Breast epithelium (tissue), 4 donors: Measurements from ENCODE around the gene FMN1. TPM values are rescaled to one million over a fixed set of nuclear protein-coding genes. Genes with fewer than 3 reads are reported as not detected.

Source experiments
- DNase-seq, 2 donors: peaks; one replicate each; pipeline ENCODE4 v3.0.0-alpha.2; 2019; ENCODE audit warnings: low spot score in 2 of 2
- H3K27ac ChIP-seq, 2 donors: fragments of 200-600 bp; sonication (generic) in 1 of 2; one replicate each; pipeline ENCODE4 v1.5.1; 2016 to 2019; ENCODE audit warnings: mild to moderate bottlenecking in 1 of 2
- H3K27me3 ChIP-seq, 2 donors: fragments of 200-600 bp; sonication (generic) in 1 of 2; one replicate each; pipeline versions ENCODE4 v1.5.1 to v1.6.0; 2017 to 2019; ENCODE audit warnings: control low read depth in 1 of 2, mild to moderate bottlenecking in 1 of 2
- H3K36me3 ChIP-seq: fragments of 200-600 bp; one replicate; pipeline ENCODE4 v1.5.1; 2019
- H3K4me1 ChIP-seq, 2 donors: fragments of 200-600 bp; sonication (generic); one replicate each; pipeline ENCODE4 v1.5.1; 2016 to 2019; ENCODE audit warnings: control low read depth in 1 of 2
- H3K4me3 ChIP-seq, 3 donors: fragments of 200-600 bp; sonication (generic); 1 replicate in 2 of 3; 2 replicates in 1 of 3; pipeline ENCODE4 v1.5.1; 2016 to 2019; ENCODE audit warnings: mild to moderate bottlenecking in 3 of 3, moderate library complexity in 2 of 3
- H3K9me3 ChIP-seq, 2 donors: fragments of 200-600 bp; sonication (generic) in 1 of 2; one replicate each; pipeline ENCODE4 v1.5.1; 2016 to 2019; ENCODE audit warnings: control low read depth in 1 of 2
- POLR2A ChIP-seq: fragments of 450-650 bp; IDR thresholded peaks from one replicate; pipeline ENCODE4 v1.6.1; 2016; ENCODE audit warnings: antibody characterized with exemption, mild to moderate bottlenecking, moderate library complexity
- POLR2AphosphoS5 ChIP-seq, 3 donors: sonication (generic); formaldehyde crosslinking; IDR thresholded peaks; one replicate each; pipeline ENCODE4 v1.6.1; 2017; ENCODE audit warnings: antibody characterized with exemption in 3 of 3
- intact Hi-C: fragments of 100-400 bp; cut with DNase I; formaldehyde crosslinking; loops from one replicate; pipeline ENCODE4 v1.15.1; 2023; ENCODE audit warnings: low total_unique reads
- total RNA-seq, 3 donors: library from RNA; depleted of rRNA; stranded (reverse); fragments of >200 nt; gene quantifications; one replicate each; pipeline ENCODE4 v1.1.0, GENCODE V29; 2016
- TF ChIP-seq, protein P1 (sequence below), 3 donors: fragments of 450-650 bp; IDR thresholded peaks; one replicate each; pipeline ENCODE4 v1.5.1; 2016 to 2017; ENCODE audit warnings: antibody characterized with exemption in 3 of 3, mild to moderate bottlenecking in 3 of 3, moderate library complexity in 3 of 3

Gene FMN1
- total RNA-seq, 3 donors from 2014 or later, result 33.1 to 56.8 (median 50.7) TPM

DNA sequence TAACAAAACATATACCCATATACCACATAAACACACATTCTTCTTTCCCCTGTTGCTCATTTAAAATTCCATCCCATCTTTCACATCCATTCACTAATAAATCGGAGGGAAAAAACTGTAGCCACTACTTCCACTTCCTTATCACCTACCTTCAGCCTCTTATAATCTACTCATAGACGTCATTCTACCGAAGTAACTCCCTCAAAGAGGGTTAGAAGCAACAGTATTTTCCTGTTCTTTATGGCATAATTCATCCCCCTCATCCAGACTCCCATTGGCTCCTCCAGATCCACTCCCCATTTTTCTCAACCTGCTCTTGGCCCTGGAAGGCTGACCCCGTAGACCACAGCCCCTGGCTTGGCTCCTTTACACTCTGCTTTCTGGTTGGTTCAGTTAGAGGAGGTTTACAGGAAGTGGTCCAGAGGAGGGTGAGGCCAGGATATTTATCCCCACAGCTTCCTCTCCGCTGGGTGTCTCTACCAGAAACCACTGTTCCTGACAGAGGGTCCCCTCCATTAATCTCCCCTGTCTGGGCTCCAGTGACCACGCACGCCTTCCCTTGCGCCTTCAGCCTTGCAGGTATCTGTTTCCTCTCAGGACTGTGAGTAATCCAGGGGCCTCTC is 46.3 kb downstream of the FMN1 start:
- Histone ChIP-seq H3K27ac (no peak overlapping the region), H3K9me3 (no peaks in the 10 kb centered on the region), H3K4me3 (no peak overlapping the region), H3K36me3 (no peaks in the 10 kb centered on the region), H3K27me3 (no peaks in the 10 kb centered on the region), H3K4me1 (no peaks in the 10 kb centered on the region)
- TF ChIP-seq POLR2A, result no peak
- no peak for TF ChIP-seq POLR2AphosphoS5 (IDR thresholded peaks at IDR 0.05)
- TF ChIP-seq, protein P1, sequence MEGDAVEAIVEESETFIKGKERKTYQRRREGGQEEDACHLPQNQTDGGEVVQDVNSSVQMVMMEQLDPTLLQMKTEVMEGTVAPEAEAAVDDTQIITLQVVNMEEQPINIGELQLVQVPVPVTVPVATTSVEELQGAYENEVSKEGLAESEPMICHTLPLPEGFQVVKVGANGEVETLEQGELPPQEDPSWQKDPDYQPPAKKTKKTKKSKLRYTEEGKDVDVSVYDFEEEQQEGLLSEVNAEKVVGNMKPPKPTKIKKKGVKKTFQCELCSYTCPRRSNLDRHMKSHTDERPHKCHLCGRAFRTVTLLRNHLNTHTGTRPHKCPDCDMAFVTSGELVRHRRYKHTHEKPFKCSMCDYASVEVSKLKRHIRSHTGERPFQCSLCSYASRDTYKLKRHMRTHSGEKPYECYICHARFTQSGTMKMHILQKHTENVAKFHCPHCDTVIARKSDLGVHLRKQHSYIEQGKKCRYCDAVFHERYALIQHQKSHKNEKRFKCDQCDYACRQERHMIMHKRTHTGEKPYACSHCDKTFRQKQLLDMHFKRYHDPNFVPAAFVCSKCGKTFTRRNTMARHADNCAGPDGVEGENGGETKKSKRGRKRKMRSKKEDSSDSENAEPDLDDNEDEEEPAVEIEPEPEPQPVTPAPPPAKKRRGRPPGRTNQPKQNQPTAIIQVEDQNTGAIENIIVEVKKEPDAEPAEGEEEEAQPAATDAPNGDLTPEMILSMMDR (IDR thresholded peaks at IDR 0.05), result no peak
- intact Hi-C loops, result no loop called here
- DNase-seq, result no peak

DNA sequence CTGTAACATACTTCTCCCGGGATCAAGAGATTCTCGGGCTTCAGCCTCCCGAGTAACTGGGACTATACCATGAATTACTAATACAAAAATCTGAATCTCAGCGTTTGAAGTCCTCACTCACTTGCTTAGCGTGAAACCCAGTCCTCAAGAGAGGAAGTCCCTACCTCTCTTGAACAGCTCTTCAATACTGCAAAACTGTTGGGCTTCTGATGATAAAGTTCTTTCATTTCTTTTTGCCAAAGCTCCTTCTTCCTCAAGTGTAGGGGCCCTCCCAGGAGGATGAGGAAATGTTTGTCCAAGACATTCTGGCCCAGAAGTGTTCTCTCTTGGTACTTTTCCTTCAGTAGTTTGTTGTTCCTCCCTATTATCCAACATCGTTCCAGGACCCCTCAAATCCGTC is 48.5 kb downstream of the FMN1 start:
- DNase-seq, result no peak
- Histone ChIP-seq H3K9me3 (no peaks in the 10 kb centered on the region), H3K36me3 (no peaks in the 10 kb centered on the region), H3K27ac (peak overlapping the region; percentile 14 to 59), H3K27me3 (no peaks in the 10 kb centered on the region), H3K4me3 (no peak overlapping the region), H3K4me1 (no peaks in the 10 kb centered on the region)
- TF ChIP-seq, protein P1 (IDR thresholded peaks at IDR 0.05), result no peak
- TF ChIP-seq POLR2AphosphoS5 (IDR thresholded peaks at IDR 0.05), result no peak
- TF ChIP-seq POLR2A, result no peak
- intact Hi-C loops, result no loop called here

DNA sequence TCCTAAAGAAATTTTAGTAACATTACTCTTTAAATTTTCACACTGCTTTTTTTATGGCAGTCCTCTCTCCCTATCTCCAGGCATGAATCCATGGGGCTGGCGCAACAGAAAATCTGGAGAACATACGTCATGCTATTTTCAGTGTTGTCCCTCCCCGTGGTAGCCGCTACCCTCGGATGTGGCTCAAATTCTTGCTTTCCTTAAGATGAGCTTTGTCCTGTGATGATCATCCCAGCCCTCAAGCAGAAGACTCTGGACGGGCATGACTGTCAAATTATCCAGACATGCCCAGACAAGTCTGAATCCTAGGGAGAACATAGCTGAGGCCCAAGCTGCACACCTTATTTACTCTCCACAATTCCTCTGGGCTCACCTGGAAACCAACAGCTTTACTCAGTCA is 49.1 kb downstream of the FMN1 start:
- H3K36me3 ChIP-seq, result no peaks in the 10 kb centered on the region
- peak in 1 of 2 donors; percentile 83 for DNase-seq
- H3K27ac ChIP-seq, result peak overlapping the region; percentile 51 to 76
- H3K4me3 ChIP-seq, result no peak overlapping the region
- TF ChIP-seq, protein P1 (IDR thresholded peaks at IDR 0.05), result no peak
- no peak for TF ChIP-seq POLR2AphosphoS5 (IDR thresholded peaks at IDR 0.05)
- TF ChIP-seq POLR2A, result no peak
- H3K9me3 ChIP-seq, result no peaks in the 10 kb centered on the region
- H3K27me3 ChIP-seq, result no peaks in the 10 kb centered on the region
- intact Hi-C loops, result no loop called here
- H3K4me1 ChIP-seq, result no peaks in the 10 kb centered on the region

DNA sequence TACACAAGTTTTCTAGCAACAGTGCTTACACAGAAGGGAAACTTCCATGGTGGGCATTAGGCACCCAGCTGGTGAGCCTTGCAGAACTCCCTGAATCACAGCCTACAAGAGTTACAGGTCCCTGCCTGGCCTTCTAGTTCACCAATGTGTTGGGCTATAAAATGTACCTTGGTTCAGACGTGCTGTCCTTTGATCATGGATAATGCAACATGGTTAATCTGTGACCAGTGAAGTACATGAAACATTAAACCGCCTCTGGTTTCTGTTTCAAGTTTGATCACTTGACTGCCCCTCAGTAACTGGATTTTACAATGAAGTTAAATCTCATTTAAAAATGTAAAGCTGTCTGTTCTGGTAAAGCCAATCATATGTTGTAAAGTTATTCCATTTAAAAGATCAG is 51.8 kb downstream of the FMN1 start:
- no peak for TF ChIP-seq POLR2A
- TF ChIP-seq POLR2AphosphoS5 (IDR thresholded peaks at IDR 0.05), result no peak
- TF ChIP-seq, protein P1 (IDR thresholded peaks at IDR 0.05), result no peak
- Histone ChIP-seq H3K27ac (no peak overlapping the region), H3K4me1 (no peaks in the 10 kb centered on the region), H3K9me3 (no peaks in the 10 kb centered on the region), H3K36me3 (no peaks in the 10 kb centered on the region), H3K27me3 (no peaks in the 10 kb centered on the region), H3K4me3 (no peak overlapping the region)
- DNase-seq, result no peak
- intact Hi-C loops, result no loop called here

GRCh38 chr15:33138000-33138399 is 56.5 kb downstream of the FMN1 start:
- H3K27ac ChIP-seq, result no peak overlapping the region
- H3K4me1 ChIP-seq, result no peaks in the 10 kb centered on the region
- no peaks in the 10 kb centered on the region for H3K27me3 ChIP-seq
- H3K9me3 ChIP-seq, result no peaks in the 10 kb centered on the region
- no peaks in the 10 kb centered on the region for H3K36me3 ChIP-seq
- no peak overlapping the region for H3K4me3 ChIP-seq
- TF ChIP-seq, protein P1 (IDR thresholded peaks at IDR 0.05), result no peak
- no peak for TF ChIP-seq POLR2A
- no peak for TF ChIP-seq POLR2AphosphoS5 (IDR thresholded peaks at IDR 0.05)
- intact Hi-C loops, result no loop called here
- no peak for DNase-seq
